GM12878 (cell line): ENCODE measurements around the gene AP3S1. TPM values are rescaled to one million over a fixed set of nuclear protein-coding genes. Genes with fewer than 3 reads are reported as not detected.

Experiments used
- ATAC-seq: fragments of 200-7000 bp; cut with Tn5 transposase; 3 replicates; pipeline ENCODE4 v1.9.1; 2020; ENCODE audit warnings: mild to moderate bottlenecking, moderate library complexity
- BruUV-seq: library from RNA; stranded (reverse); fragments of 400-500 nt; replicated peaks from 2 replicates; lab custom pipeline; 2021; lab: Mats Ljungman, UMichigan
- CTCF ChIA-PET: fragments of 300-600 bp; sonication (Branson Sonifier 250); formaldehyde crosslinking; extraction: SDS; loops from one replicate; lab custom pipeline; 2021; ENCODE audit warnings: inconsistent platforms; lab: Yijun Ruan, JAX
- POLR2A ChIA-PET: fragments of 350-600 bp; formaldehyde crosslinking; extraction: SDS; loops from one replicate; lab custom pipeline; 2021; ENCODE audit warnings: inconsistent platforms; lab: Charles Lee
- RAD21 ChIA-PET: fragments of 300-600 bp; sonication (Branson Sonifier 250); formaldehyde crosslinking; loops from one replicate; lab custom pipeline; 2023; ENCODE audit warnings: antibody characterized with exemption; ENCODE audit not compliant: unreplicated experiment; lab: Charles Lee
- SMC1A ChIA-PET: fragments of 300-600 bp; sonication (Branson Sonifier 250); formaldehyde crosslinking; loops from one replicate; lab custom pipeline; 2023; ENCODE audit not compliant: unreplicated experiment, uncharacterized antibody; lab: Charles Lee
- DNase-seq: peaks from one replicate; pipeline ENCODE4 v3.0.0-alpha.2; 2011; ENCODE audit warnings: low read depth, low spot score
- FAIRE-seq: peaks from 3 replicates; lab custom pipeline; 2011; peaks lifted over from hg19 to GRCh38; lab: Jason Lieb, UNC
- H2AFZ ChIP-seq: 2 replicates; pipeline ENCODE4 v1.6.0; 2011; ENCODE audit warnings: low read depth, low read length, control low read depth; ENCODE audit not compliant: control insufficient read depth
- H3K27ac ChIP-seq: 2 replicates; pipeline ENCODE4 v1.5.1; 2011; ENCODE audit warnings: control low read depth; ENCODE audit not compliant: control insufficient read depth, insufficient read depth
- H3K27me3 ChIP-seq, 2 experiments: replicated peaks in 1 of 2; 2 replicates each; pipeline versions ENCODE4 v1.6.0 to v1.6.1; 2011; ENCODE audit warnings: low read length in 1 of 2; ENCODE audit not compliant: control insufficient read depth in 2 of 2, insufficient read depth in 2 of 2
- H3K36me3 ChIP-seq, 2 experiments: 2 replicates each; pipeline ENCODE4 v1.5.1; 2011; ENCODE audit warnings: low read length in 1 of 2; ENCODE audit not compliant: control insufficient read depth in 2 of 2, insufficient read depth in 2 of 2
- H3K4me1 ChIP-seq: 2 replicates; pipeline ENCODE4 v1.6.1; 2011; ENCODE audit warnings: mild to moderate bottlenecking, low read length, moderate library complexity, mixed read lengths; ENCODE audit not compliant: control insufficient read depth, insufficient read depth
- H3K4me2 ChIP-seq: 2 replicates; pipeline ENCODE4 v1.6.0; 2011; ENCODE audit warnings: control low read depth; ENCODE audit not compliant: control insufficient read depth, insufficient read depth
- H3K4me3 ChIP-seq: fragments of 200-600 bp; sonication (generic); 2 replicates; pipeline ENCODE4 v1.5.1; 2016
- H3K79me2 ChIP-seq: 2 replicates; pipeline ENCODE4 v1.6.0; 2011; ENCODE audit warnings: low read length; ENCODE audit not compliant: control insufficient read depth, insufficient read depth
- H3K9ac ChIP-seq: 2 replicates; pipeline ENCODE4 v1.8.0; 2011; ENCODE audit warnings: low read length, control low read depth, mixed read lengths; ENCODE audit not compliant: control insufficient read depth, insufficient read depth
- H3K9me3 ChIP-seq: replicated peaks from 3 replicates; pipeline ENCODE4 v1.5.1; 2011; ENCODE audit warnings: mild to moderate bottlenecking, low read length; ENCODE audit not compliant: control insufficient read depth, insufficient read depth
- H4K20me1 ChIP-seq: 2 replicates; pipeline ENCODE4 v1.6.0; 2011; ENCODE audit not compliant: control insufficient read depth, insufficient read depth
- ASH2L ChIP-seq: fragments of 300-600, 200-600 bp; sonication (generic); IDR thresholded peaks from 2 replicates; pipeline ENCODE4 v1.6.1; 2017; ENCODE audit warnings: low read depth, mild to moderate bottlenecking, borderline replicate concordance
- CREM ChIP-seq: IDR thresholded peaks from 2 replicates; pipeline ENCODE4 v1.6.1; 2014; ENCODE audit warnings: antibody characterized with exemption, low read depth
- DPF2 ChIP-seq: fragments of 450-650 bp; IDR thresholded peaks from 2 replicates; pipeline ENCODE4 v1.6.1; 2017; ENCODE audit warnings: mild to moderate bottlenecking
- EED ChIP-seq: sonication (generic); IDR thresholded peaks from 2 replicates; pipeline ENCODE4 v1.6.1; 2016; ENCODE audit warnings: antibody characterized with exemption, low read depth
- EGR1 ChIP-seq, 2 experiments: IDR thresholded peaks; 1 replicate in 1 of 2; 2 replicates in 1 of 2; pipeline ENCODE4 v1.6.1; 2011 to 2012; ENCODE audit warnings: low read depth in 2 of 2, low read length in 2 of 2, borderline replicate concordance in 1 of 2, mild to moderate bottlenecking in 1 of 2, moderate library complexity in 1 of 2
- HDAC2 ChIP-seq: fragments of 200-600 bp; sonication (generic); IDR thresholded peaks from 2 replicates; pipeline ENCODE4 v1.6.1; 2017
- IRF3 ChIP-seq: fragments of 450-650 bp; IDR thresholded peaks from 2 replicates; pipeline ENCODE4 v1.6.1; 2014; ENCODE audit warnings: mild to moderate bottlenecking
- IRF5 ChIP-seq: fragments of 450-650 bp; IDR thresholded peaks from 2 replicates; pipeline ENCODE4 v1.6.1; 2017; ENCODE audit warnings: borderline replicate concordance
- POLR2A ChIP-seq: IDR thresholded peaks from 2 replicates; pipeline ENCODE4 v1.6.1; 2011; ENCODE audit warnings: low read depth, mild to moderate bottlenecking, low read length
- RAD21 ChIP-seq: IDR thresholded peaks from 2 replicates; pipeline ENCODE4 v1.6.1; 2011; ENCODE audit warnings: mild to moderate bottlenecking, low read depth, low read length, moderate library complexity; ENCODE audit not compliant: insufficient read depth
- WGBS: methylation state at CpG from one replicate; pipeline ENCODE4 v1.1.6; 2016; ENCODE audit warnings: low lambda C conversion rate; ENCODE audit not compliant: insufficient replicate concordance, insufficient coverage; ENCODE audit errors: missing lambda C conversion rate; 5-methylcytosine and 5-hydroxymethylcytosine counted together
- in situ Hi-C: fragments of 300-500 bp; cut with MboI; formaldehyde crosslinking; loops from 9 replicates; pipeline ENCODE4 v1.14.3; 2018; ENCODE audit warnings: mixed read lengths
- intact Hi-C: fragments of 100-400 bp; cut with micrococcal nuclease; formaldehyde crosslinking; loops from one replicate; pipeline ENCODE4 v1.14.2; 2022; ENCODE audit not compliant: unreplicated experiment
- polyA plus RNA-seq, 11 experiments: library from polyadenylated mRNA; depleted of rRNA in 4 of 11; unstranded in 6 of 11; stranded (reverse) in 5 of 11; fragments of >200 nt; fragmentation: Nextera tagmentation in 4 of 11; fragmentation: Illumina TruSeq in 1 of 11; extraction: Ambion mirVana in 4 of 11; extraction: Trizol in 1 of 11; gene quantifications; 1 replicate in 1 of 11; 2 replicates in 10 of 11; pipeline versions ENCODE4 v1.2.1 to v1.2.3, GENCODE V29; 2011 to 2016; ENCODE audit warnings: inconsistent platforms in 2 of 11, missing spikeins in 2 of 11, low read depth in 1 of 11
- total RNA-seq, 4 experiments: library from RNA; depleted of rRNA in 3 of 4; stranded (reverse); fragments of >200 nt in 3 of 4; fragmentation: Illumina TruSeq in 1 of 4; extraction: Trizol in 1 of 4; gene quantifications; 2 replicates each; pipeline versions ENCODE4 v1.2.1 to v1.2.3, GENCODE V29; 2013 to 2021

Gene AP3S1
- total and polyA plus RNA-seq, 10 of the 15 experiments (the other 5 are each of a cell fraction or from before 2014, with no cell fraction given) = 36.4 to 137 (median 67.5) TPM

GRCh38 chr5:115930630-115931337, 89.0 kb downstream of the AP3S1 start:
- ATAC-seq (no peak), FAIRE-seq (no peak)

GRCh38 chr5:115932991-115933390, 91.3 kb downstream of the AP3S1 start:
- H3K4me3 ChIP-seq = no peak overlapping the region
- ChIA-PET CTCF (interaction anchor here (0.6 kb wide), 1 partner anchor 695 kb away, joined by 3 read pairs; no protein-coding TSS in a partner anchor), SMC1A (interaction anchor here (0.6 kb wide), 1 partner anchor 181 kb away, joined by 3 read pairs; no protein-coding TSS in a partner anchor), POLR2A (no interaction called here), RAD21 (no interaction called here)
- no peak overlapping the region for H3K9ac ChIP-seq
- no peak overlapping the region for H2AFZ ChIP-seq
- no peak overlapping the region for H3K4me2 ChIP-seq
- no peaks in the 10 kb centered on the region for H3K27me3 ChIP-seq
- in situ Hi-C loops (no loop called here), intact Hi-C loops (no loop called here)
- H3K79me2 ChIP-seq = no peaks in the 10 kb centered on the region
- H3K9me3 ChIP-seq = no peaks in the 10 kb centered on the region
- no peaks in the 10 kb centered on the region for H3K36me3 ChIP-seq
- no peak for ATAC-seq
- no peak overlapping the region for H3K27ac ChIP-seq
- no peaks in the 10 kb centered on the region for H4K20me1 ChIP-seq
- DNase-seq = no peak
- no peaks in the 10 kb centered on the region for H3K4me1 ChIP-seq
- TF ChIP-seq EGR1 (IDR thresholded peaks at IDR 0.05; ENCODE audit: borderline replicate concordance in 1 of 2, low read depth in 2 of 2, low read length in 2 of 2) (no peak), IRF3 (no peak), EED (no peak), DPF2 (no peak), IRF5 (no peak), HDAC2 (no peak), RAD21 (no peak), POLR2A (no peak)
- no peak for FAIRE-seq
- 96% methylated on average over 6 of the region's 6 CpGs for WGBS
- no TSS peak for BruUV-seq

More at GRCh38 chr5:115930630-115931337, 89.0 kb downstream of the AP3S1 start:
- no peak for TF ChIP-seq CREM
- no peak for TF ChIP-seq ASH2L
- H3K4me1 ChIP-seq = no peaks in the 10 kb centered on the region
- no peaks in the 10 kb centered on the region for H3K27me3 ChIP-seq
- in situ Hi-C loops = no loop called here
- ChIA-PET RAD21 (no interaction called here), CTCF (no interaction called here), POLR2A (no interaction called here), SMC1A (interaction anchor here (0.5 kb wide), 1 partner anchor 1469 kb away, joined by 3 read pairs; no protein-coding TSS in a partner anchor)
- H3K36me3 ChIP-seq = no peaks in the 10 kb centered on the region
- H4K20me1 ChIP-seq = no peaks in the 10 kb centered on the region
- no peak overlapping the region for H3K4me2 ChIP-seq
- no TSS peak for BruUV-seq
- H3K27ac ChIP-seq = no peak overlapping the region
- H3K4me3 ChIP-seq = no peak overlapping the region
- H3K9ac ChIP-seq = no peak overlapping the region
- DNase-seq = no peak
- WGBS = 75% methylated on average over 4 of the region's 4 CpGs
- intact Hi-C loops = no loop called here
- H2AFZ ChIP-seq = no peak overlapping the region
- H3K9me3 ChIP-seq = no peaks in the 10 kb centered on the region
- no peaks in the 10 kb centered on the region for H3K79me2 ChIP-seq
